T-helper 9 cell (primary cell): ENCODE measurements around the gene SH3BP2.

Experiments
- DNase-seq: peaks from one replicate; pipeline ENCODE4 v3.0.0-alpha.2; 2020

The SH3BP2 gene

DNA sequence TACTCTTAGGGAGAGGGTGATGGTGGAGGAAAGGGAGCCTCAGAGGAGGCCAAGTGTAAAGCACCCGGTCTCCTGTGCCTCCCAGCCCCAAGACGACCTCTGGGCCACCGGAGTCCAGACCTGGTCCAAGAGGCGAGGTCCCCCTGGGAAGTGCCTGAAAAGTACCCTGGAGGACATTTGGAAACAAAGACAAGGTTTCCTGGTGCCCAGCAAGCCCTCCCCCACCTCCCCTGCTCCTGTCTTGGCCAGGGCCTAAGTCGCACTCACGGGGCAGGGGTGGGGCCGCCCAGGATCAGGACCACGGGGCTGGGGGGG is 532 bp upstream of the SH3BP2 start:
- no peak for DNase-seq

- no peak for DNase-seq
Observed at GRCh38 chr4:2793586-2794485, 951 bp downstream of the SH3BP2 start.

- DNase-seq = no peak
Observed at GRCh38 chr4:2794486-2795299, 1.8 kb downstream of the SH3BP2 start.

DNA sequence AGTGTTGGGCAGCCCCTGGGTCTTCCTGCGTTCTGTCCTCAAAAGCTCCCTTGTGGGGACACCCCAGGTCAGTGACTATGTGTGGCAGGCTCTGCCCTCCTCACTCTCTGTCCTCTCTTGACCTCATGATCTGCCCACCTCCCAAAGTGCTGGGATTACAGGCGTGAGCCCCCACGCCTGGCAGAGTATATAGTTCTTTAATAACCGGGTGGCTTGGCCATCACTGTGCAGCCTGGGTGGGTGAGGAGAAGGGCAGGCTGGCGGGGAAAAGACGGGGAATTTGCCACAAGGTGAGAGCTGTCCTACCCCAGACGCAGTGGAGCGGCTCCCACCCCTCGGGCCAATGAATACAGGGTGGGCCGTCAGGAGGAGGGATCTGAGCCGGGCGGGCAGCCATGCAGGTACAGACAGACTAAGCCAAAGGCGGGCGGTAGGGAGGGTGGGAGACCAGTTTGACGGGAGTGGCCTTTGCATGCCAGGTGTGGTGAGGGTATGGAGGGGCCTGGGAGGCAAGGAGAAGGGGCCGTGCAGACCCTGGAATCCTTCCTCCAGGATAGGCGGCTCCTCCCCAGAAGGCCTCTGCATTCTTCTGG is 2.5 kb downstream of the SH3BP2 start:
- DNase-seq = no peak

DNA sequence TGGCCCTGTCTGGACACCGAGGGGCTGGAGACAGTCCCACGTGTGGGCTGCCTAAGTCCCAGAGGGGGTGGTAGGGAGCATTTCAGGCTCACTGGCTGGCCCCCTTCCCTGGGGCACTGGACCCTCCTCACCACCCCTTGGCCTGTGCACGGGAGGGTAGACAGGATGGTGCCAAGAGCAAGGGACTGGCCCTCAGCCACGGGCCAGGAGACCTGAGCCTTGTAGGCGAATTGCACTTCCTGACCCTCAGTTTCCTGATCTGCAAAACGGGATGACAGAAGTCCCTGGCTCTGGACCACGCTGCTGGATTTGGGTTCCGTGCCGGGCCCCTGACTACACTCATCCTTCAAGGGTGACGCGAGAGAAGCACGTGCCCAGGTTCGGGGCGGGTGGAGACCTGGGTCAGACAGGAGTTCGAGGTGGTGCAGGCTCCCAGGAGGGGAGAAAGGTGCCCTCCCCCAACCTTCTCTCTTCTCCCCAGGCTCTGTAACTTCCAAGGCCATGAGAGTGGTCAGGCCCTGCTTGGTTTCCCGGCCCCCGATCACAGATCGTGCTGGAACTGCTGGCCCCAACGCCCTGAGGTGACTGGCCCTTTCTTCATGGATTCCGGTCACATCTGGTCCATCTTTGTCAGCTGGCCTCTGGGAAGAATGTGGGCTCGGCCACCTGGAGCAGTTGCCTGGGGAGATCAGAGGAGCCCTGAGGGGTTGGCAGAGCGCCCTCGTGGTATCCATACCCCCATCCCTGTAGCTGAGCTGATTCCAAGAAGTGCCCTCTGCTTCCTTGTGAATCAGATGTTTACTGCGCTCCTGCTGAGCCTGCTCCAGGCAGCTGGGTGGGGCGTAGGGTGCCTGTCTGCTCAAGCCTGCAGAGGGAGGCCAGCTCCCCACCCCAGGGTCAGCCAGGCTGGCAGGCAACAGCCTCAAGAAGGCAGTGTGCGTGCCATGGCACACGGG is 3.3 kb downstream of the SH3BP2 start:
- DNase-seq = no peak

- no peak for DNase-seq
Observed at GRCh38 chr4:2796849-2797544, 4.1 kb downstream of the SH3BP2 start.

DNA sequence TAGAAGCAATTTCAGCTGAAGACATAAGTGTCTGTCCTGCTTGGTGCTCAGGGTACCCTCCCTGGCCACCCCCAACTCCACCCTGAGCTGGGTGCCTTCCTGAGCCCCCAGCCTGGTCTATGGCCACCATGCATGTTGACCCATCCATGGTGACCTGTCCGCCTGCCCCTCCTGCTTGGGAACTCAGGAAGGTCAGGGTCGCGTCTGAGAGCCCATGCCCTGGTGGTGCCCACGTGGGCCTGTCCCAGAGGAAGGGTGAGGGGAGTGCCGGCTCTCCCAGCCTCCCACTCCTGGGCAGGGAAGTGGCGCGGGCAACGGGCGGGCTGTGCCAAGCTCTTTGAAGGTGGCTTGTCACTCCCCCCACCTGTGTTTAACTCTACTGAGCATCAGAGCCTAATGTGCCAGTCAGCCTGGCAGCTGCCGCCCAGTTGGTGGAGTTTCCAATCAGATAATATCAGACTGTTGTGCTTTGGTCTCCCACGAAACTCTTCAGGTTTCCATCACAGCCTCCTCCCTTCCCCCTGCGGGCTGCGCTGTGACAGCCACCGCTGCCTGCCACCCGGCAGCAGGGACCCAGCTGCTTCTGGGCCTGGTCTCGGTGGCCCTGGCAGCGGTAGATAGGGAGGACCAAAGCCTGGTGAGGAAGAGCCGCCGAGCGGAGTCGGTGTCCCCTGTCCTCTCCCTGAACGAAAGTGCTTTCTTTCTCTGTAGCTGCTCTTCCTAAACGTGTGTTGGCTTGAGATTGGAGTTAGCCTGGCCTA is 4.8 kb downstream of the SH3BP2 start:
- no peak for DNase-seq

DNA sequence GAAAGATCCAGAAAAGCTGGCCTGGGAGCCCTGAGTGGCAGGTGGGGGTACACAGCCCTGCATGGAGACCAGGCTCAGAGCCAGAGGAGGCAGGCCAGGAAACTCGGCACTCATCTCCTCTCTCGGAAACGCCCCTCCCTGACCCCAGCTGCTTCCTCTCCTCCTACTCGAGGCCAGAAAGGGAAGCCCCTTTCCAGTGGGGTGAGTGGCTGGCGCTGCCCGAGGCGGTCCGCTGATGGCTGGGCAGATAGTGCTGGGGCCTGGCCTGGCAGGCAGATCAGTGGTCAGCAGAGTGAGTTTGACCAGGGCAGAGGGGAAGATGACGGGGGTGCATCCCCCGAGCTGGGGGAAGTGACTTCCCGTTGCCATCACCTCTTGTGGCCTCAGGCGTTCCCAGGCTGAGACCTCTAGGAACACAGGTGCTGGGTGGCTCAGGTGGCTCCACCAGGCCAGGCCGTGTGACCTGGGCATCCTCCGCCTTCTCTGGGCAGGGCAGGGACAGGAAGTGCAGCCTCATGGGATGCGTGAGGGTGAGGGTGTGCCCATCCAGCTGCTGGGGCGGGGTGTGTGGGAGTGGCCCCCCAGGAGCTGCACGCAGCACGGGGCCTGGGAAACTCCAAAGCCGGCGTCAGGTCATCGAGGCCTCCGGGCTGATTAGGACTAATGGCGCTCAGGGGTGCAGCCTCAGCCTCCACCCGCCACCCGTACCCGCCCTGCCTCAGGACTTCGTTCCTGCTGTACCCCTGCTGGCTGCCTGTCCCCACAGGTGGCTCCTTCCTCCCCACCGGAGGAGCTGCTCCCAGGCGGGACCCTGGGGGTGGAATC is 5.7 kb downstream of the SH3BP2 start:
- DNase-seq = no peak

DNA sequence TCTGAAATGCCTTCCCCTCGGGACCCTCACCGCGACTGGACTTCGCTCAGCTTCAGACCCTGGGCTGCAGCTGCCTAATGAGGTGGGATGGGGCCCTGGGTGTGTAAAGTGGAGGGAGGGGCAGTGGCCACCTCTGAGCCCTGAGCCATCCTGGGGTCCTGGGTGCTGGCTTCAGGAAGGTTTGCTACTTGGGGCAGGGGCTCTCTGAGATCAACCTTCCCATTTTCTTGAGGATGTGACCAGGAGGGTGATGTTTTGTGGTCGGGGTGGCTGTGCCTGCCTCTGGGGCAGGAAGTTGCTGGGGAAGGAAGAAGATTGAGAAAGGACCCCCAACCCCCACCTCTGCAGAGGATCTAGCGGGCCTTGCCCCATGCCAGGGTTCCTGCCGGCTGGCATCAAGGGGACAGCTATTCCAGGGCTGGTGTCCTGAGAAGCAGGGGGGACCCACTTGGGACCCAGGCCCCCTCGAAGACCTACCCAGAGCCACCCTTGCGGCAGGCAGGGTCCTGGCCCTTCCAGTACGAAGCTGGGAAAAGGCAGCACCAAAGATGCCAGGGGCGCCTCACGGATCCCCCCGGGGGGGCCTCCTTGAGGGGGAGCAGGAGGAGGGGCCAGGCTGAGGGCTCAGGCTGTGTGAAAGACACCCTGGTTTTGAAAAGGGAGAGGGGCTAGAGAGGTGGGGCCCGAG is 6.5 kb downstream of the SH3BP2 start:
- no peak for DNase-seq

GRCh38 chr4:2799971-2800690 is 7.2 kb downstream of the SH3BP2 start:
- DNase-seq = no peak

DNA sequence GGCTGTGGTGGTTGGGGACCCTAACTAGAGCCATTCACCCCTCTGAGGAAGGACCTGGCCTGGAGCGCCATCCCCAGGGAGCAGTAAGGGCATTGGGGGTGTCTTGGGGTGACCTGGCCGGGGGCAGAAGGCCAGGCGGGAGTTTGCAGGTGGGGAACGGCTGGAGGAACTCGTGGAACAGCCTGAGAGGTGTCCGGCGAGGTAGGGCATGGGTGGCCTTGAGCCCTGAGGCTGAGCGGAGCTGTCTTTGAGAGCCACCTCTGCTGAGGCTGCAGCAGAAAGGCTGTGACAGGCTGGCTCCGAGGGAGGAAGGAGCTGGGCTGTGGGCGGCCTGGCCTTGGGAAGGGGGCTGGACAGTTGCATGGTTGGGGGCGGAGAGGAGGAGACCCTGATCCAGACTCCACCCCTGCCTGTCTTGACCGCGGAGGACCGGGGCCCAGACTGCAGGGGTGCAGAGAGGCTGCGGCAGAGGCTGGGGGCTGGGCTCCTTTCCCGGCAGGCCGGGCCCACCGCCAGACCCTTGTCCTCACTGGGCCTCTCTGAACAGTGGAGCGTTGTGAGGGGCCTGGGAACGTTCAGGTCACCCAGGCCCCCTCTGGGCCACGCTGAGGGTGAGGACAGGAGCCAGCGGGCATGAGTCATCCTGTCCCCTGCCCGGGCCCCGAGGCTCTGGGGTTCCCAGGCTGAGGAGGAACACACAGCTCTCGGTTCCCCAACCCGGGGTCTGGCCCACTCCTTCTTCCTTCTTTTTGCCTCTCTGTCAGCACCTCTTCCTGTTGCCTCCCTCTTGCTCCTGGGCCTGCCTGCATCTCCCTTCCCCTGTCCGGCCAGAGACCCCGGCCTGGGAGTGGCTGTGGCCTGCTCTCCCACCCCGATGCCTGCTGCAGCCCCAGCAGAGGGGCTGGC is 8.1 kb downstream of the SH3BP2 start:
- peak; percentile 0 for DNase-seq

DNA sequence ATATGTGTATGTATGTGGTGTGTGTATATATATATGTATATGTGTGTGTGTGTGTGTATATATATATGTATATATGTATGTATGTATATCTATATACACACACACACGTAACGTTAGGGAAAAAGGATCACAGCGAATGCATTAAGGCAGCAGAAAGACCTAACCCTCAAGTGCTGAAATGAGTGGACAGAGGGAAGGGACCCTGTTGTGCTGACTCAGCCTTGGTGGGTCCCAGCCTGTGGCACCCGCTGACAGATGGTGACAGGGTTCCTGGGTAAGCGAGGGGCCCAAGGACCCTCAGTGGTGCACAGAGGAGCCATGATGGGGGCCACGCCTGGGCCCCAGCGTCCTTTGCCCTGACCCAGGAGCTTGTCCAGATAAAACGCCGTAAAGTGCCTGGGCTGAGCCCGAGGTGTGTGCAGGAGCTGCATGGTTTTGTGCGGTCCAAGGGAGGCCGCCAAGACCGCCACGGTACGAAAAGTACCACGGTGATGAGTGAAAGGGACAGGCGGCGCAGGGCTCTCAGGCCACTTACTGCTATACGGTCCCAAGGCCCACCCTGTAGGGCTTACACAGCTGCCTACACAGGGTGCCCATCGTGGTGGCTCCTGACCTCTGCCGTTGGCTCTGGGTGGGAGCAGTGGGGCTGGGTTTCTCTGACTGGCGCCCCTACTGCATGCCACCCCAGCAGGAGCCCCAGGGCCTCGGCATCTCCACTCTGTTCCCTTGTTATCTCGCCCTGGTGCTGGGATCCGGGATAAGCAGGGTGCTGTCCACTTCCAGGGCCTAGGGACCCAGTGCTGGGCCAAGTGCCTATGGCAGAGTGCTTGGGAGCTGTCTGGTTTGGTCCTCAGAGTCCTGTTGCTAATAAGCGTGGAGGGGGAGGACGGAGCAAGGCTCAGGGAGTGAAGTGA is 10.0 kb downstream of the SH3BP2 start:
- no peak for DNase-seq

DNA sequence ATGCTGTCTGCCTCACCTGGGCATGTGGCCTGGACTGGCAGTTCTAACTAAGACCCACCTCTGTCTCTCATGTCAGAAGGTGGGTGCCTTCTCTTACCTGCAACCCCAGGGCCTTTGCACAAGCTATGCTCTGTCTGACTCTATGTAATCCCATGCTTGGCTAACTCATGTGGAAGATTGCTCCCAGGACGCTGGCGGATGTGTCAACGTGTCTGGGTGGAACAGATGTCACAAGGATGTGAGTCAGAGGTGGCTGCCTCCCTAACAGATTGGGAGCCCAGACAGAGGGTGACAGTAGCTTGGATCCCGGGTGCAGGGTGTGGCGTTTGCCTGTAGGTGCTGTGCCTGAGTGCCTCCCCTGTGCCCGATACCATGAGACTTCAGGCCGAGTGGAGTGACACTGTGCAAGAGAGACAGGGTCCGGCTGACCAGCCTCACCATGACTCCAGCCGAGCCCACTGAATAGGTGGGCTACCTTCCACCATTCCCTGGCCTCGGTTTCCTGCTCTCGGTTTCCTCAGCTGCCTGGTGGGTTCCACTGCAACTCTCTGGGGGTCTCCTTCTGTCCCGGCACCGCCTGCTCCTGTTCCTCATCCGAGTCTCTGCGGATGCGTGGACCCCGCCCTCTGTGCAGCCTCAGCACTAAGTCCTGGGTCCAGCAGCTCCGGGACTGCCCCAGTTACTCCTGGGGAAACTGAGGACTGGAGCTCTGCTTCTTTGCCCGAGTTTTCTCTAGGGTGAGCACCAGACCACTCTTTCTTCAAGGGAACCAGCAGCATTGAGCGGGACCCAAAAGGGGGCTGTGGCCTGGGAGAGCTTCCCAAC is 11.0 kb downstream of the SH3BP2 start:
- DNase-seq = no peak

DNA sequence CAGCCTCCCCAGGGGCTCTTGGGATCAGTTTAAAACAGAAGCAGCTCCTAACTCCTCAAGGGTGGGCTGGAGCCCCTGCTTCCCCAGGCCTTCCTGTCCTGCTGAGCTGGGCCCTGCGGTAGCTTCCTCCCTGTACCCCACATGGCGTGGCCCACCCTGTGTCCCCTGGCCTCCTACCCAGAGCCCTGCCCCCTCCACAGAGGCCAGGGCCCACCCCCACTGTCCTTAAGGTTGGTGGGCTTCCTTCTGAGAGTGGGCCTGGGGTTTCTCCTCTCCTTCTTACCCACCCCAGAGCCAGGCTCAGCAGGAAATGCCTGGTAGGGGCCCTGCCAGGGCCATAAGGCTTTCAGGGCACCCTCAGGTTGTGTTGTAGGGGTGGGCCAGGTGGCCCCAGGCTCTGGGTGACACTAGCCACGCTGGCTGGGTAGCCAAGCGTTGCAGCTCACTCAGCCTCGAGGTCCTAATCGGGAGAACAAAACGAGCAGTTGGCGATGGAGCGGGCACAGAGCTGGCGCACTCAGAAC is 11.6 kb downstream of the SH3BP2 start:
- DNase-seq = no peak

- DNase-seq = no peak
Observed at GRCh38 chr4:2804973-2805501, 12.2 kb downstream of the SH3BP2 start.
